Measurements from ENCODE around the gene NDUFA9. TPM values are rescaled to one million over a fixed set of nuclear protein-coding genes. Genes with fewer than 3 reads are reported as not detected.

Gene NDUFA9
- total and polyA plus RNA-seq, 9 of the 15 experiments (the other 6 are each of a cell fraction or from before 2014, with no cell fraction given): 54.8 to 331 (median 108) TPM

DNA sequence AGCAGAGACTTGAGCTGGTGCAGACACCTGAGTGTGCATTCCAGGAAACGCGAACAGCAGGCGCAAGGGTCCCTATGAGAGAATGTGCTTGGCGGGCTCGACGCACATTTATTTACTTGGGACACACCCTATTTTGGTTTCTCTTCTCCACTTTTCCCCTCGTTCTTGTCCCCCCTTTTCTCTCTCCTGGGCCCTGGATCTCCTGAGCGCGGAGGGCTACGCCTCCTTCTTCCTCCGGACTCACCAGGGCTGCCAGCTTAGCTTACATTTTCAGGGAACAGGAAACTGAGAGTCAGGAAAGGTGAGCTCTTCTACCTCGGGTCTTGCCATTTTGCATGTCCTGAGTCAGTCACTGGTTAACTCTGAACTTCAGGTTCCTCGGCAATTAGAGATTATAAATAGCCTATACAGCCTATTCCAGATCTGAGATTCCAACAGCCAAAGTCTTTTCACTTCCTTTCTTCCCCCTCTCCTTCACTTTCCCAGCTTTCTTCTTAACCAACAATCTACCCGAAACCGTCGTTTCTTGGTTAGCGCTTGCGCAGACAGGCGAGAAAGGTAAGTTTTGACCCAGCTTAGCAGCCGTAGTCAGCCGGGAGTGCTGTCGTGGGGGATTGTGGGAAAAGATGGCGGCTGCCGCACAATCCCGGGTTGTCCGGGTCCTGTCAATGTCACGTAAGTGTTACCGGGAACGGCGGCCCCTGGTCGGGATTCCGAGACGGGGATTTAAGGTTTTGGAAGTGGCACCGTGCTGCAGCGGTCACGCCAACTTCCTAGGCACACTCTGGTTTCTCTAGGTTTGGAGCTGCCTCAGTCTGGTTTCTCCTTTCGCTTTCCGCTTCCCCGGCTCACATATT lies at the start of gene NDUFA9, which contains the start of gene AKAP3 (continued):
- TF ChIP-seq, protein P1, sequence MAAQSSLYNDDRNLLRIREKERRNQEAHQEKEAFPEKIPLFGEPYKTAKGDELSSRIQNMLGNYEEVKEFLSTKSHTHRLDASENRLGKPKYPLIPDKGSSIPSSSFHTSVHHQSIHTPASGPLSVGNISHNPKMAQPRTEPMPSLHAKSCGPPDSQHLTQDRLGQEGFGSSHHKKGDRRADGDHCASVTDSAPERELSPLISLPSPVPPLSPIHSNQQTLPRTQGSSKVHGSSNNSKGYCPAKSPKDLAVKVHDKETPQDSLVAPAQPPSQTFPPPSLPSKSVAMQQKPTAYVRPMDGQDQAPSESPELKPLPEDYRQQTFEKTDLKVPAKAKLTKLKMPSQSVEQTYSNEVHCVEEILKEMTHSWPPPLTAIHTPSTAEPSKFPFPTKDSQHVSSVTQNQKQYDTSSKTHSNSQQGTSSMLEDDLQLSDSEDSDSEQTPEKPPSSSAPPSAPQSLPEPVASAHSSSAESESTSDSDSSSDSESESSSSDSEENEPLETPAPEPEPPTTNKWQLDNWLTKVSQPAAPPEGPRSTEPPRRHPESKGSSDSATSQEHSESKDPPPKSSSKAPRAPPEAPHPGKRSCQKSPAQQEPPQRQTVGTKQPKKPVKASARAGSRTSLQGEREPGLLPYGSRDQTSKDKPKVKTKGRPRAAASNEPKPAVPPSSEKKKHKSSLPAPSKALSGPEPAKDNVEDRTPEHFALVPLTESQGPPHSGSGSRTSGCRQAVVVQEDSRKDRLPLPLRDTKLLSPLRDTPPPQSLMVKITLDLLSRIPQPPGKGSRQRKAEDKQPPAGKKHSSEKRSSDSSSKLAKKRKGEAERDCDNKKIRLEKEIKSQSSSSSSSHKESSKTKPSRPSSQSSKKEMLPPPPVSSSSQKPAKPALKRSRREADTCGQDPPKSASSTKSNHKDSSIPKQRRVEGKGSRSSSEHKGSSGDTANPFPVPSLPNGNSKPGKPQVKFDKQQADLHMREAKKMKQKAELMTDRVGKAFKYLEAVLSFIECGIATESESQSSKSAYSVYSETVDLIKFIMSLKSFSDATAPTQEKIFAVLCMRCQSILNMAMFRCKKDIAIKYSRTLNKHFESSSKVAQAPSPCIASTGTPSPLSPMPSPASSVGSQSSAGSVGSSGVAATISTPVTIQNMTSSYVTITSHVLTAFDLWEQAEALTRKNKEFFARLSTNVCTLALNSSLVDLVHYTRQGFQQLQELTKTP (IDR thresholded peaks at IDR 0.05; ENCODE audit: low read depth in 1 of 2, partially characterized antibody in 2 of 2): peak in 1 of 2 experiments; percentile 85
- TF ChIP-seq ELF4 (CRISPR knock-in tag; IDR thresholded peaks at IDR 0.05): no peak
- peak; percentile 85 for TF ChIP-seq GTF2E2 (tag; IDR thresholded peaks at IDR 0.05)
- TF ChIP-seq POU5F1 (IDR thresholded peaks at IDR 0.05; ENCODE audit: borderline replicate concordance, low read depth, low read length, partially characterized antibody): peak; percentile 36
- no peak for TF ChIP-seq PHB (CRISPR knock-in tag; IDR thresholded peaks at IDR 0.05)
- peak in 1 of 2 experiments; percentile 35; a peak in 1 of 4 replicates for TF ChIP-seq CSDE1 (IDR thresholded peaks at IDR 0.05)
- TF ChIP-seq ATF7 (IDR thresholded peaks at IDR 0.05): peak; percentile 68; the same call in 1 of the 2 replicates
- TF ChIP-seq MTA3 (IDR thresholded peaks at IDR 0.05; ENCODE audit: borderline replicate concordance): peak; percentile 96
- TF ChIP-seq, protein P2, sequence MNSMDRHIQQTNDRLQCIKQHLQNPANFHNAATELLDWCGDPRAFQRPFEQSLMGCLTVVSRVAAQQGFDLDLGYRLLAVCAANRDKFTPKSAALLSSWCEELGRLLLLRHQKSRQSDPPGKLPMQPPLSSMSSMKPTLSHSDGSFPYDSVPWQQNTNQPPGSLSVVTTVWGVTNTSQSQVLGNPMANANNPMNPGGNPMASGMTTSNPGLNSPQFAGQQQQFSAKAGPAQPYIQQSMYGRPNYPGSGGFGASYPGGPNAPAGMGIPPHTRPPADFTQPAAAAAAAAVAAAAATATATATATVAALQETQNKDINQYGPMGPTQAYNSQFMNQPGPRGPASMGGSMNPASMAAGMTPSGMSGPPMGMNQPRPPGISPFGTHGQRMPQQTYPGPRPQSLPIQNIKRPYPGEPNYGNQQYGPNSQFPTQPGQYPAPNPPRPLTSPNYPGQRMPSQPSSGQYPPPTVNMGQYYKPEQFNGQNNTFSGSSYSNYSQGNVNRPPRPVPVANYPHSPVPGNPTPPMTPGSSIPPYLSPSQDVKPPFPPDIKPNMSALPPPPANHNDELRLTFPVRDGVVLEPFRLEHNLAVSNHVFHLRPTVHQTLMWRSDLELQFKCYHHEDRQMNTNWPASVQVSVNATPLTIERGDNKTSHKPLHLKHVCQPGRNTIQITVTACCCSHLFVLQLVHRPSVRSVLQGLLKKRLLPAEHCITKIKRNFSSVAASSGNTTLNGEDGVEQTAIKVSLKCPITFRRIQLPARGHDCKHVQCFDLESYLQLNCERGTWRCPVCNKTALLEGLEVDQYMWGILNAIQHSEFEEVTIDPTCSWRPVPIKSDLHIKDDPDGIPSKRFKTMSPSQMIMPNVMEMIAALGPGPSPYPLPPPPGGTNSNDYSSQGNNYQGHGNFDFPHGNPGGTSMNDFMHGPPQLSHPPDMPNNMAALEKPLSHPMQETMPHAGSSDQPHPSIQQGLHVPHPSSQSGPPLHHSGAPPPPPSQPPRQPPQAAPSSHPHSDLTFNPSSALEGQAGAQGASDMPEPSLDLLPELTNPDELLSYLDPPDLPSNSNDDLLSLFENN (IDR thresholded peaks at IDR 0.05; ENCODE audit: low read depth in 2 of 2, low read length in 2 of 2): 0 out of 4 replicates have a peak, but pooled peaks of 1 of the 2 experiments have one; percentile 19
- TF ChIP-seq RBM22 (IDR thresholded peaks at IDR 0.05; ENCODE audit: low read depth, low read length, poor library complexity, severe bottlenecking): no peak
- peak; percentile 66; the same call in 1 of the 2 replicates for TF ChIP-seq EP400 (IDR thresholded peaks at IDR 0.05)
- TF ChIP-seq POLR2H (tag; IDR thresholded peaks at IDR 0.05; ENCODE audit: low read depth): peak; percentile 71
- peak; percentile 79 for TF ChIP-seq ZNF143 (CRISPR knock-in tag; IDR thresholded peaks at IDR 0.05)
- TF ChIP-seq RHOXF2B (CRISPR knock-in tag; conservative IDR thresholded peaks at IDR 0.05): no peak
- TF ChIP-seq YY1 (IDR thresholded peaks at IDR 0.05; ENCODE audit: borderline replicate concordance in 1 of 3, control insufficient read depth in 1 of 3, extremely low read depth in 1 of 3, insufficient read depth in 3 of 3, insufficient read length in 1 of 3, insufficient replicate concordance in 2 of 3, low read depth in 1 of 3, low read length in 2 of 3): peak; percentile 71 to 98 (median 95)
- TF ChIP-seq, protein P3, sequence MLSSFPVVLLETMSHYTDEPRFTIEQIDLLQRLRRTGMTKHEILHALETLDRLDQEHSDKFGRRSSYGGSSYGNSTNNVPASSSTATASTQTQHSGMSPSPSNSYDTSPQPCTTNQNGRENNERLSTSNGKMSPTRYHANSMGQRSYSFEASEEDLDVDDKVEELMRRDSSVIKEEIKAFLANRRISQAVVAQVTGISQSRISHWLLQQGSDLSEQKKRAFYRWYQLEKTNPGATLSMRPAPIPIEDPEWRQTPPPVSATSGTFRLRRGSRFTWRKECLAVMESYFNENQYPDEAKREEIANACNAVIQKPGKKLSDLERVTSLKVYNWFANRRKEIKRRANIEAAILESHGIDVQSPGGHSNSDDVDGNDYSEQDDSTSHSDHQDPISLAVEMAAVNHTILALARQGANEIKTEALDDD (IDR thresholded peaks at IDR 0.05): peak; percentile 72; the same call in 1 of the 2 replicates
- TF ChIP-seq POLR2AphosphoS2 (IDR thresholded peaks at IDR 0.05; ENCODE audit: low read length): no peak
- peak; percentile 76 for TF ChIP-seq RBFOX2 (IDR thresholded peaks at IDR 0.05; ENCODE audit: low read depth, low read length)
